Measurements from ENCODE around the gene MINK1. TPM values are rescaled to one million over a fixed set of nuclear protein-coding genes. Genes with fewer than 3 reads are reported as not detected.
A peak's percentile ranks its signal among the peaks of the same experiment; 100 is the strongest.

The MINK1 gene
- total RNA-seq, 1 donor from 2014 or later, result 63.2 TPM

DNA sequence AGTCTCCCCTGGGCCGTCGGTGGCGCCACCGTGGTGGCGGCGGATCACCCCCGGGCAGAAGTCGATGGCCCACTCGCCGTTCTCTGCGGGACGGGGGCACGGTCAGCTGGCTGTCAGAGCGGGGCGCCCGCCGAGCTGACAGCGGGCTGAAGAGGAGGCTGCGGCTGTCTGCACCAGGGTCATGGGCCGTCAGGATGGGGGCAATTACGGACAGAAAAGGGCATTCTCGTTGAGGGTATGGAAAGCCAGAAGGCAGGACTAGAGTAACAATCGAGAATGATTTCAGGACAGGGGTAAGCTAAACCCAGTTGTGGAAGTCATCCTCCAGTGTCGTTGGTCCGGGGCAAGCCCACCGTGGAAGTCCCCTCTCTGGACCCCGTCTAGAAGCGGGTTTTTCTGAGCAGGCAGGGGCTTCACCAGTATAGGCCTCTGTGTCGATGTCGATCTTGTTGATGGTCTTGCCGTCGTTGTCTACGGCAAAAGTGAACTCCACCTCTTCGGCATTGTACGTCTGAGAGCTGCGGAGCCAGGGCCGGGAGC is 68.0 kb downstream of the MINK1 start:
- H2AFZ ChIP-seq (ENCODE audit: low read depth, low read length), result peak overlapping the region; percentile 35
- Mint-ChIP-seq H3K4me1 (ENCODE audit: low read depth, unreplicated experiment) (no peaks in the 10 kb centered on the region), H3K9me3 (ENCODE audit: unreplicated experiment) (no peaks in the 10 kb centered on the region), H3K4me3 (ENCODE audit: unreplicated experiment) (no peak overlapping the region), H3K27me3 (ENCODE audit: low read depth, unreplicated experiment) (no peaks in the 10 kb centered on the region), H3K36me3 (ENCODE audit: low read depth, unreplicated experiment) (peaks cover 17% of the 10 kb centered on the region), H3K27ac (ENCODE audit: unreplicated experiment) (no peak overlapping the region)
- no peak overlapping the region for H3K4me3 ChIP-seq (ENCODE audit: insufficient read depth, low read depth, low read length)
- no peak overlapping the region for H3K9ac ChIP-seq (ENCODE audit: low read length)
- peaks cover 7% of the 10 kb centered on the region for H4K20me1 ChIP-seq (ENCODE audit: insufficient read depth, low read length)
- no peaks in the 10 kb centered on the region for H3K79me2 ChIP-seq (ENCODE audit: insufficient read depth, low read length)
- H3K4me1 ChIP-seq (ENCODE audit: insufficient read depth, low read length), result peaks cover 6% of the 10 kb centered on the region
- H3K36me3 ChIP-seq (ENCODE audit: insufficient read depth, low read length), result peaks cover under 1% of the 10 kb centered on the region
- H3K9me3 ChIP-seq (ENCODE audit: insufficient read depth, low read depth, low read length), result no peaks in the 10 kb centered on the region
- H3K27ac ChIP-seq (ENCODE audit: low read depth, low read length), result no peak overlapping the region
- peak overlapping the region; percentile 78 for H3K4me2 ChIP-seq (ENCODE audit: low read length)
- FAIRE-seq, result no peak
- TF ChIP-seq, protein P1, sequence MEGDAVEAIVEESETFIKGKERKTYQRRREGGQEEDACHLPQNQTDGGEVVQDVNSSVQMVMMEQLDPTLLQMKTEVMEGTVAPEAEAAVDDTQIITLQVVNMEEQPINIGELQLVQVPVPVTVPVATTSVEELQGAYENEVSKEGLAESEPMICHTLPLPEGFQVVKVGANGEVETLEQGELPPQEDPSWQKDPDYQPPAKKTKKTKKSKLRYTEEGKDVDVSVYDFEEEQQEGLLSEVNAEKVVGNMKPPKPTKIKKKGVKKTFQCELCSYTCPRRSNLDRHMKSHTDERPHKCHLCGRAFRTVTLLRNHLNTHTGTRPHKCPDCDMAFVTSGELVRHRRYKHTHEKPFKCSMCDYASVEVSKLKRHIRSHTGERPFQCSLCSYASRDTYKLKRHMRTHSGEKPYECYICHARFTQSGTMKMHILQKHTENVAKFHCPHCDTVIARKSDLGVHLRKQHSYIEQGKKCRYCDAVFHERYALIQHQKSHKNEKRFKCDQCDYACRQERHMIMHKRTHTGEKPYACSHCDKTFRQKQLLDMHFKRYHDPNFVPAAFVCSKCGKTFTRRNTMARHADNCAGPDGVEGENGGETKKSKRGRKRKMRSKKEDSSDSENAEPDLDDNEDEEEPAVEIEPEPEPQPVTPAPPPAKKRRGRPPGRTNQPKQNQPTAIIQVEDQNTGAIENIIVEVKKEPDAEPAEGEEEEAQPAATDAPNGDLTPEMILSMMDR (IDR thresholded peaks at IDR 0.05; ENCODE audit: insufficient read depth, low read depth, low read length), result no peak
- no peak for TF ChIP-seq EZH2 (IDR thresholded peaks at IDR 0.05; ENCODE audit: insufficient read depth, low read length)
- peaks cover 2% of the 10 kb centered on the region for H3K27me3 ChIP-seq (ENCODE audit: insufficient read depth, low read length)
- DNase-seq (ENCODE audit: low read depth), result no peak

DNA sequence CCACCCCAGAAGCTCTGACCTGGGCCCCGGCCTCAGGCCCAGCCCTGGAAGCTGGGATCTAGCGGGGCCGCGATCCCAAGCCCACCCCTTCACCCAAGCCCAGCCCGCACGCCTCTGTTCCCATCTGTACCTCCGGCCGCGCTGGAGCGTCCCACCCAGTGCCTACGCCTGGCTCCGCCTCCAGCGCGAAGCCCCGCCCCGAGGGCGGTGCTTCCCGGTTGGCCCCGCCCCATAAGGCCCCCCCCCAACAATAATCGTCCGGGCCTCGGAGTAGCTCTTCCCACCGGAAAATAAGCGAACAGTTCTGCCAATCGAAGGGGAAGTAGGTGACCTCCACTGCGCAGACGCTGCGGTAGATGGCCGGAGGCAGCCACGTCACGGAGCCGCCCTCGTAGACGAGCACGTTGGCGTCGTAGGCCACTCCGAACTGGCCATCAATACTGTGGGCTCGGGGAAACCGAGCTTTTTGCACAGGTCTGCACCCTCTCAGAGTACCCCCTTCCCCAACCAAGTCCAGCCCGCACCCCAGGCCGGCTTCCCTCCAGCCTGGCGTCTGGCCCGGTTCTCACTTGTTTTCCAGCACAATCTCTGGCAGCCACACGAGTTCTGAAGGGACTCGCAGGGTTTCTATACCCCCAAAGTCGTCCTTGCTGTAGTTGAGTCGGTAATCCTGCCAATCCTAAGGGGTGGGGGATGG is 68.7 kb downstream of the MINK1 start:
- H3K27ac ChIP-seq (ENCODE audit: low read depth, low read length), result no peak overlapping the region
- no peak overlapping the region for H3K9ac ChIP-seq (ENCODE audit: low read length)
- H3K27ac Mint-ChIP-seq (ENCODE audit: unreplicated experiment), result no peak overlapping the region
- TF ChIP-seq, protein P1 (IDR thresholded peaks at IDR 0.05; ENCODE audit: insufficient read depth, low read depth, low read length), result no peak
- no peaks in the 10 kb centered on the region for H3K9me3 ChIP-seq (ENCODE audit: insufficient read depth, low read depth, low read length)
- no peak for DNase-seq (ENCODE audit: low read depth)
- FAIRE-seq, result no peak
- no peaks in the 10 kb centered on the region for H3K79me2 ChIP-seq (ENCODE audit: insufficient read depth, low read length)
- H3K36me3 ChIP-seq (ENCODE audit: insufficient read depth, low read length), result no peaks in the 10 kb centered on the region
- peaks cover 6% of the 10 kb centered on the region for H3K4me1 ChIP-seq (ENCODE audit: insufficient read depth, low read length)
- H4K20me1 ChIP-seq (ENCODE audit: insufficient read depth, low read length), result peaks cover 7% of the 10 kb centered on the region
- peaks cover 16% of the 10 kb centered on the region for H3K36me3 Mint-ChIP-seq (ENCODE audit: low read depth, unreplicated experiment)
- no peak overlapping the region for H3K4me3 ChIP-seq (ENCODE audit: insufficient read depth, low read depth, low read length)
- no peaks in the 10 kb centered on the region for H3K27me3 Mint-ChIP-seq (ENCODE audit: low read depth, unreplicated experiment)
- peaks cover 2% of the 10 kb centered on the region for H3K27me3 ChIP-seq (ENCODE audit: insufficient read depth, low read length)
- H3K4me2 ChIP-seq (ENCODE audit: low read length), result no peak overlapping the region
- H2AFZ ChIP-seq (ENCODE audit: low read depth, low read length), result no peak overlapping the region
- no peak overlapping the region for H3K4me3 Mint-ChIP-seq (ENCODE audit: unreplicated experiment)
- no peaks in the 10 kb centered on the region for H3K4me1 Mint-ChIP-seq (ENCODE audit: low read depth, unreplicated experiment)
- H3K9me3 Mint-ChIP-seq (ENCODE audit: unreplicated experiment), result no peaks in the 10 kb centered on the region

DNA sequence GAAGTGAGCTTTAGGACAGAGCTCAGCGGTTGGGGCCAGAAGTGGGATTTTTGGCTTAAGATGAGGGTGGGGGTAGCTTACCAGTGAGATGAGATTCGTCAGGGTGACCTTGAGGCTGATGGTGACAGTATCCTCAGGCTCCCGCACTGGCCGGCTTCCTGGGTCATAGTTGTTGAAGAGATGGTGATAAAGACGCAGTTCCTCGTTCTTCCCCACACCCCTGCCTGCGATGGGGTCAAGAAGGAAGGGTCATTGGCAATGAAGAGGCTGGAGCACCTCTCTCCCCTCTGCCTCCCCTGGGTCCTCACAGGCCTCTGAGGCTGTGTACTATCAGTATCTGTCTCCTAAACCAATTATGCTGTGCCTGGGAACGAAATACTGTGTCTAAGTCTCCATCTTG is 69.4 kb downstream of the MINK1 start:
- Histone ChIP-seq H4K20me1 (ENCODE audit: insufficient read depth, low read length) (peaks cover 4% of the 10 kb centered on the region), H3K27ac (ENCODE audit: low read depth, low read length) (no peak overlapping the region), H3K27me3 (ENCODE audit: insufficient read depth, low read length) (peaks cover 2% of the 10 kb centered on the region), H3K79me2 (ENCODE audit: insufficient read depth, low read length) (no peaks in the 10 kb centered on the region), H2AFZ (ENCODE audit: low read depth, low read length) (no peak overlapping the region), H3K9ac (ENCODE audit: low read length) (no peak overlapping the region), H3K36me3 (ENCODE audit: insufficient read depth, low read length) (no peaks in the 10 kb centered on the region), H3K9me3 (ENCODE audit: insufficient read depth, low read depth, low read length) (no peaks in the 10 kb centered on the region), H3K4me2 (ENCODE audit: low read length) (no peak overlapping the region), H3K4me3 (ENCODE audit: insufficient read depth, low read depth, low read length) (no peak overlapping the region), H3K4me1 (ENCODE audit: insufficient read depth, low read length) (peaks cover 6% of the 10 kb centered on the region)
- FAIRE-seq (no peak), DNase-seq (ENCODE audit: low read depth) (no peak)
- H3K27me3 Mint-ChIP-seq (ENCODE audit: low read depth, unreplicated experiment), result no peaks in the 10 kb centered on the region
- H3K4me3 Mint-ChIP-seq (ENCODE audit: unreplicated experiment), result no peak overlapping the region
- no peak for TF ChIP-seq EZH2 (IDR thresholded peaks at IDR 0.05; ENCODE audit: insufficient read depth, low read length)
- TF ChIP-seq, protein P1 (IDR thresholded peaks at IDR 0.05; ENCODE audit: insufficient read depth, low read depth, low read length), result no peak
- peaks cover 16% of the 10 kb centered on the region for H3K36me3 Mint-ChIP-seq (ENCODE audit: low read depth, unreplicated experiment)
- H3K4me1 Mint-ChIP-seq (ENCODE audit: low read depth, unreplicated experiment), result peaks cover 2% of the 10 kb centered on the region
- H3K27ac Mint-ChIP-seq (ENCODE audit: unreplicated experiment), result no peak overlapping the region
- H3K9me3 Mint-ChIP-seq (ENCODE audit: unreplicated experiment), result no peaks in the 10 kb centered on the region
